HG02884 (cell line): ENCODE measurements around the gene ASPDH.

ENCODE experiments used
- ATAC-seq: cut with Tn5 transposase; IDR thresholded peaks from one replicate; pipeline ENCODE4 v1.9.1; 2021; ENCODE audit warnings: mild to moderate bottlenecking, moderate library complexity; ENCODE audit not compliant: unreplicated experiment

ASPDH gene

GRCh38 chr19:50498219-50499056 is 15.3 kb downstream of the ASPDH start:
- no peak for ATAC-seq

DNA sequence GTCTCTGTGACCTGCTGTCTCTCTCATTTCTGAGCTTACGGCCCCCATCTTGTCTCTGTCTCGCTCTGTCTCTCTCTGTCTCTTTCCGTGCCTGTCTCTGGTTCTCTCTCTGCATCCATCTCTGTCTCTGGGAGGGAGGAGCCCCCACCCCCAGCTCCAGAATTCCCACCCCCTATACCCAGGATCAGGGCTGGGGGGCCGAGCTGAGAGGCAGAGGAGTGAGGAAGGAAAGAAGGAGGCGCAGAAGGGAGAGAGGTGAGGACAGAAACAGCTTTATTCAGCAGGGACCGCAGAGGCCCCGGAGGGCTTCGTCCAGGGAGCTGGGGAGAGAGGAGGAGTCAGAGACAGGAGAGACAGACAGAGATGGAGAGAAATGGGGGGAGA is 16.7 kb downstream of the ASPDH start:
- ATAC-seq = no peak

DNA sequence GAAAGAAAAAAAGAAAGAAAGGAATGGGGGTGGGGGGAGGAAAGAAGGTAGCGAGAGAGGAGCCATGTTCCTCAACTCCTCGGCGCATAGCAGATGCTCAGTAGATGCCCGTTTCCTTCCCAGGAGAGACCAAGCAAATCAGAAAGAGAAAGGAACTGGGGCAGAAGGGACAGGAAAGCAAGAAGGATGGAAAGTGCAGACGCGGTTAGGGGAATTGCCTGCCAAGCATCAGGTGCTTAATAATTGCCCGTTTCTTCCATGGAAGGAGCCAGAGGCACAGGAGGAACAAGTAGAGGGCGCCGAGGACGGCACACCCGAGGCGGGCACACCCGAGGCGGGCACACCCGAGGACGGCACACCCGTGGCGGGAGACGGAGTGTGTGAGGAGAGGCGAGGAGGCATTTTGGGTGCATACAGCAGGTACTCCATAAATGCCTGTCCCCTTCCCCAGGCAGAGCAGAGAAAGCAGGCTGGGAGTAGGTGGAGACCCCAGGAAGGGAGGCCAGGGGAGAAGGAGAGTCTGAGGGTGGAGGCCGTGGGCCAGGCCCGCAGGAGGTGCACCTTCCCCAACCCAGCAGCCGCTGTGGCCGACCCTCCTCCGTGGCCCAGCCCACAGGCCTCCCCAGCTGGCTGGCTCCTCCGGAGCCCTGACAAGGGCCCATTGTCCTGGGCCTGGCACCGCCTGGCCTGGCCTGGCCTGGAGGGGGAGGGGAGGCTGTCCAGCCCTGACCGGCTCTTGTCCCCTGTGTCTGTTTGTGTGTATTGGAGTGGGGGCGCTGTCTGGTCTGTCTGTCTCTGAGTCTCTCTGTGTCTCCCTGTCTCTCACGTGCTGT is 17.3 kb downstream of the ASPDH start:
- ATAC-seq = no peak

GRCh38 chr19:50495020-50495531 is 18.6 kb downstream of the ASPDH start:
- no peak for ATAC-seq

DNA sequence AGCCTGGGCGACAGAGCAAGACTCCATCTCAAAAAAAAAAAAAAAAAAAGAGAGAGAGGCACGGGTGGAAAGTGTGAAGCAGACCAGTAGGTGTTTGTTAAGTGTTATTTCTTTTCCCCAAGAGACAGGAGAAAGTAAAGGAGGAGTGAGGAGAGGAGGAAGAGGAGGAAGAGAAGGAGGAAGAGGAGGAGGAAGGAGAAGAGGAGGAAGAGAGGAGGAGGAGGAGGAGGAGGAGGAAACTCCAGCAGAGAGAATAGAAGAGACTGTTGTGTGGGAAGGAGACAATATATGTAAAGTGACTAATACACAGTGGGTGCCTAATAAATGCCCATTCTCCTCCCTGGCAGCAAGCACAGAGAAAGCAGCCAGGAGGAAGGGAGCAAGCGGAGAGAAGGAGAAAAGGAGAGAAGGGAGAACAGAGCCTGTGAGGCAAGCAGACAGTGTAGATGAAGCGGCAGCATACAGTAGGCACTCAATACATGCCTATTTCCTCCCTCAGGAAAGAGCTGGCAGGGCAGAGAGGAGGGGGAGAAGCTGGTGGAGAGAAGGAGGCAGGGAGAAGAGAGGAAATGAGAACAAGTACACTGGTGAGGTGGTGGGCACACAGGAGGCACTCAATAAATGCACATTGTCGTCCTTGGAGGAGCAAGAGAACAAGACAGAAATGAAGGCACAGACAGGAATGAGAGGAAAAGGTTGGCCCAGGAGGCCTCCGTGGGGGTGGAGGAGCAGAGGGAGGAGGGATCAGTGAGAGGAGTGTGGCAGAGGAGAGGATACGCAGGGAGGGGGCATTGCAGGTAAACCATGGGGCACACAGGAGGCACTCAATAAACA is 19.3 kb downstream of the ASPDH start:
- ATAC-seq = no peak

GRCh38 chr19:50493171-50493570 is 20.5 kb downstream of the ASPDH start:
- ATAC-seq = no peak

- no peak for ATAC-seq
These were observed 21.2 kb downstream of the ASPDH start for GRCh38 chr19:50492303-50493052.

DNA sequence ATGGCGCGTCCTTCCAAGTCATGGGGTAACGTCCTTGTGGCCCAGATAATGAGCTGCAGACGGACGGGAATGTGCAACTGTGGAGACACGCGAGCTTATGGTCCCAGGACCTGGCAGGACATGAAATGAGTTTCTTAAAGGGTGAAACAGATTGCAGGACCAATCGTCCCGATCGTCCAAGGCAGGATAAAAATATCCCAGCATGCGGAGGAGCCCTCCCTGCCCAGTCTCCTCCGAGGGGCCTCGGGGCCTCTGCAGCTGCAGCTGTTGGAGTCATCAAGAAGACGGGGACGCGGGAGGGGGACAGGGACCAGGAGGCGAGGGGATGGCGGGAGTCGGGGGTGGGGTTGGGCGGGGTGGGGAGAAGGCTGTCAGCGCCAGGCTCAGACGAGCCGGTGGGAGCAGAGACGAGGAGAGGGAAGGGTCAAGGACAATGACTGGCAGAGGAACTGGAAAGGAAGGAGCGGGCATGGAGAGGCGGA is 22.7 kb downstream of the ASPDH start:
- ATAC-seq = no peak

DNA sequence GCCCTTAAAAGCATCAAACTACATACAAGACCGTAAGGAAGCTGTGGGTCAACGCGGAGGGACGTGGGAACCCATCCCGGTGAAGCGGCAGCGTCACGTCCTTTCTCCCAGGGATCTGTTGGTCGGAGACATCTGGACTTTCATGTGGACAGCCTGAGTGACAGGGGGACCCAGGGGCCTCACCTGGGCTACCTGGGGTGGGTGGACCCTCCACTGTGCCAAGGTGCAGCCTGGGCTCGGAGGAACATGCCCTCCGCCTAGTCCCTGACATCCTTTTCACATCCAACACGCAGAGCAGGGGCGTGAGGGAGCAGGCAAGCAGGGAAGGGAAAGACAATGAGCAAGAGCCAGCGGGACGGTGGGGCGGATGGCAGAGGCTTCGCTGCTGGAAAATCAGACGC is 23.3 kb downstream of the ASPDH start:
- ATAC-seq = no peak

GRCh38 chr19:50489461-50490011 is 24.2 kb downstream of the ASPDH start:
- no peak for ATAC-seq

- ATAC-seq = no peak
These were observed 25.1 kb downstream of the ASPDH start for GRCh38 chr19:50488389-50489194.

DNA sequence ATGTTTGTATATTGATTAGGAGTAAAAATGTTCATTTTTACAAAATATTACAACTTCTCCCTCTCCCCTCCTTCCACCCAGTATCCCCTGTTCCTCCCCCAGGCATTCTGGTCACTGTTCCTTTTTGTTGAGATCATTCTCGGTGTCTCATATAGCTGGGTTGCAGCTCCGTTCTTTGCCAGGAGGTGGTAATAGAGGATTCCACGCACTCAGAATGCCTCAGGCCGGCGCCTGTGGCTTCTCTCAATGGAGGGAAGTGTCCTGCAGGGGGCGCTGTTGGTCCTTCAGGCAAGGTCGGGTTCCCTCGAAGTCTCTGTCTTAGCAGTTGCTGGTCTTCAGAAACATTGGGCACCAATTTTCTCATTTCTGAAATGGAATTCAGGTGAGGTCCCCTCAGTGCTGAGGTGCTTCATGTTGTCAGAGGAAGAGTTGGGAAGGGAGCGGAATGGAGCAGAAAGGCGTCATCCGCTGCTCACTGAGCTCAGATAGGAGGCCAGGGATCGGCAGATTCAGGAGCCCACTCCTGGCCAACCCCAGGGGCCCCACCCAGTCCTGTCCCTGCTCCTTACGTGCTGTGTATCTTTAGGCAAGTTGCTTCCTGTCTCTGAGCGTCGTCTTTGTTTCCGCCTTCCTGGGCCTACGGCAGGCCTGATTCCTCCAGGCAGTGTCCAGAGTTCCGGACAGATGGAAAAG is 26.7 kb downstream of the ASPDH start:
- no peak for ATAC-seq

GRCh38 chr19:50485284-50485955 is 28.3 kb downstream of the ASPDH start:
- ATAC-seq = no peak

GRCh38 chr19:50482916-50483315 is 30.8 kb downstream of the ASPDH start:
- no peak for ATAC-seq

GRCh38 chr19:50482271-50482855 is 31.4 kb downstream of the ASPDH start:
- no peak for ATAC-seq

- ATAC-seq = no peak
These were observed 32.2 kb downstream of the ASPDH start for GRCh38 chr19:50481351-50482149.
